Breast epithelium (tissue), 4 donors: Measurements from ENCODE around the gene DUSP22. TPM values are rescaled to one million over a fixed set of nuclear protein-coding genes. Genes with fewer than 3 reads are reported as not detected.

ENCODE experiments used
- DNase-seq, 2 donors: peaks; one replicate each; pipeline ENCODE4 v3.0.0-alpha.2; 2019; ENCODE audit warnings: low spot score in 2 of 2
- H3K27ac ChIP-seq, 2 donors: fragments of 200-600 bp; sonication (generic) in 1 of 2; one replicate each; pipeline ENCODE4 v1.5.1; 2016 to 2019; ENCODE audit warnings: mild to moderate bottlenecking in 1 of 2
- H3K27me3 ChIP-seq, 2 donors: fragments of 200-600 bp; sonication (generic) in 1 of 2; one replicate each; pipeline versions ENCODE4 v1.5.1 to v1.6.0; 2017 to 2019; ENCODE audit warnings: control low read depth in 1 of 2, mild to moderate bottlenecking in 1 of 2
- H3K36me3 ChIP-seq: fragments of 200-600 bp; one replicate; pipeline ENCODE4 v1.5.1; 2019
- H3K4me1 ChIP-seq, 2 donors: fragments of 200-600 bp; sonication (generic); one replicate each; pipeline ENCODE4 v1.5.1; 2016 to 2019; ENCODE audit warnings: control low read depth in 1 of 2
- H3K4me3 ChIP-seq, 3 donors: fragments of 200-600 bp; sonication (generic); 1 replicate in 2 of 3; 2 replicates in 1 of 3; pipeline ENCODE4 v1.5.1; 2016 to 2019; ENCODE audit warnings: mild to moderate bottlenecking in 3 of 3, moderate library complexity in 2 of 3
- H3K9me3 ChIP-seq, 2 donors: fragments of 200-600 bp; sonication (generic) in 1 of 2; one replicate each; pipeline ENCODE4 v1.5.1; 2016 to 2019; ENCODE audit warnings: control low read depth in 1 of 2
- CTCF ChIP-seq, 3 donors: fragments of 450-650 bp; IDR thresholded peaks; one replicate each; pipeline ENCODE4 v1.5.1; 2016 to 2017; ENCODE audit warnings: antibody characterized with exemption in 3 of 3, mild to moderate bottlenecking in 3 of 3, moderate library complexity in 3 of 3
- POLR2A ChIP-seq: fragments of 450-650 bp; IDR thresholded peaks from one replicate; pipeline ENCODE4 v1.6.1; 2016; ENCODE audit warnings: antibody characterized with exemption, mild to moderate bottlenecking, moderate library complexity
- POLR2AphosphoS5 ChIP-seq, 3 donors: sonication (generic); formaldehyde crosslinking; IDR thresholded peaks; one replicate each; pipeline ENCODE4 v1.6.1; 2017; ENCODE audit warnings: antibody characterized with exemption in 3 of 3
- intact Hi-C: fragments of 100-400 bp; cut with DNase I; formaldehyde crosslinking; loops from one replicate; pipeline ENCODE4 v1.15.1; 2023; ENCODE audit warnings: low total_unique reads
- total RNA-seq, 3 donors: library from RNA; depleted of rRNA; stranded (reverse); fragments of >200 nt; gene quantifications; one replicate each; pipeline ENCODE4 v1.1.0, GENCODE V29; 2016

DUSP22 gene
- total RNA-seq, 3 donors from 2014 or later = 55.6 to 81.9 (median 59.0) TPM

GRCh38 chr6:327538-328116 lies 35.3 kb downstream of the DUSP22 start:
- H3K36me3 ChIP-seq = no peaks in the 10 kb centered on the region
- peak overlapping the region; percentile 34 to 62 for H3K27ac ChIP-seq
- no peaks in the 10 kb centered on the region for H3K27me3 ChIP-seq
- intact Hi-C loops = no loop called here
- peak overlapping the region in 2 of 3 donors; percentile 3 to 20 for H3K4me3 ChIP-seq
- DNase-seq = no peak
- no peaks in the 10 kb centered on the region for H3K9me3 ChIP-seq
- TF ChIP-seq CTCF (IDR thresholded peaks at IDR 0.05) (no peak), POLR2A (no peak), POLR2AphosphoS5 (IDR thresholded peaks at IDR 0.05) (no peak)
- peaks cover 4 to 7% of the 10 kb centered on the region in 2 donors for H3K4me1 ChIP-seq

- peak in 1 of 2 donors; percentile 41 for DNase-seq
- Histone ChIP-seq H3K4me1 (peaks cover 4 to 7% of the 10 kb centered on the region in 2 donors), H3K36me3 (no peaks in the 10 kb centered on the region), H3K27me3 (no peaks in the 10 kb centered on the region), H3K4me3 (peak overlapping the region in 2 of 3 donors; percentile 3 to 20), H3K9me3 (no peaks in the 10 kb centered on the region), H3K27ac (peak overlapping the region in 1 of 2 donors; percentile 62)
- TF ChIP-seq POLR2AphosphoS5 (IDR thresholded peaks at IDR 0.05) (no peak), POLR2A (no peak), CTCF (IDR thresholded peaks at IDR 0.05) (no peak)
- intact Hi-C loops = no loop called here
Observed at GRCh38 chr6:328136-328670, 35.9 kb downstream of the DUSP22 start.

- Histone ChIP-seq H3K36me3 (no peaks in the 10 kb centered on the region), H3K9me3 (no peaks in the 10 kb centered on the region), H3K27ac (no peak overlapping the region), H3K4me3 (no peak overlapping the region), H3K27me3 (no peaks in the 10 kb centered on the region), H3K4me1 (peaks cover 4 to 7% of the 10 kb centered on the region in 2 donors)
- intact Hi-C loops = no loop called here
- TF ChIP-seq POLR2AphosphoS5 (IDR thresholded peaks at IDR 0.05) = no peak
- no peak for TF ChIP-seq POLR2A
- TF ChIP-seq CTCF (IDR thresholded peaks at IDR 0.05) = no peak
- no peak for DNase-seq
Observed at GRCh38 chr6:328924-329323, 36.6 kb downstream of the DUSP22 start.

- H3K27ac ChIP-seq = no peak overlapping the region
- intact Hi-C loops = no loop called here
- no peaks in the 10 kb centered on the region for H3K9me3 ChIP-seq
- peak in 1 of 3 donors; percentile 34 for TF ChIP-seq CTCF (IDR thresholded peaks at IDR 0.05)
- no peak for TF ChIP-seq POLR2AphosphoS5 (IDR thresholded peaks at IDR 0.05)
- no peaks in the 10 kb centered on the region for H3K36me3 ChIP-seq
- no peak overlapping the region for H3K4me3 ChIP-seq
- no peak for DNase-seq
- peaks cover 4 to 7% of the 10 kb centered on the region in 2 donors for H3K4me1 ChIP-seq
- H3K27me3 ChIP-seq = no peaks in the 10 kb centered on the region
Observed at GRCh38 chr6:329888-330691, 37.8 kb downstream of the DUSP22 start.

- intact Hi-C loops = no loop called here
- peaks cover 4 to 7% of the 10 kb centered on the region in 2 donors for H3K4me1 ChIP-seq
- no peak overlapping the region for H3K27ac ChIP-seq
- TF ChIP-seq CTCF (IDR thresholded peaks at IDR 0.05) (no peak), POLR2A (no peak), POLR2AphosphoS5 (IDR thresholded peaks at IDR 0.05) (no peak)
- no peak for DNase-seq
- H3K36me3 ChIP-seq = no peaks in the 10 kb centered on the region
- no peaks in the 10 kb centered on the region for H3K9me3 ChIP-seq
- H3K4me3 ChIP-seq = no peak overlapping the region
- no peaks in the 10 kb centered on the region for H3K27me3 ChIP-seq
Observed at GRCh38 chr6:330948-331347, 38.7 kb downstream of the DUSP22 start.
